ENCODE data around the gene PSD2. TPM values are rescaled to one million over a fixed set of nuclear protein-coding genes. Genes with fewer than 3 reads are reported as not detected.

PSD2 gene
- total and polyA plus RNA-seq, 2 experiments from 2014 or later, result under 0.01 TPM; not detected in 1

GRCh38 chr5:139806726-139807646 lies 11.4 kb downstream of the PSD2 start:
- no peak overlapping the region for H2AFZ ChIP-seq
- no peaks in the 10 kb centered on the region for H3K9me2 ChIP-seq (ENCODE audit: insufficient read depth)
- no peaks in the 10 kb centered on the region for H3K9me3 ChIP-seq (ENCODE audit: low read depth)
- H3F3A ChIP-seq (ENCODE audit: insufficient read depth), result no peaks in the 10 kb centered on the region
- in situ Hi-C loops (cut with MboI), result no loop called here
- no peak for DNase-seq
- no peak overlapping the region for H3K27ac ChIP-seq
- no peak overlapping the region for H3K4me2 ChIP-seq (ENCODE audit: unreplicated experiment)
- H3K4me3 ChIP-seq, result no peak overlapping the region
- H4K20me1 ChIP-seq (ENCODE audit: insufficient read depth), result no peaks in the 10 kb centered on the region
- TF ChIP-seq EZH2phosphoT487 (IDR thresholded peaks at IDR 0.05; ENCODE audit: insufficient read depth, low read depth) (no peak), EZH2 (IDR thresholded peaks at IDR 0.05; ENCODE audit: insufficient read depth, poor library complexity, severe bottlenecking) (no peak)
- no peaks in the 10 kb centered on the region for H3K4me1 ChIP-seq (ENCODE audit: insufficient read depth)
- H3K36me3 ChIP-seq (ENCODE audit: low read depth), result no peaks in the 10 kb centered on the region
- no peaks in the 10 kb centered on the region for H3K79me2 ChIP-seq (ENCODE audit: insufficient read depth)
- H3K27me3 ChIP-seq (replicated peaks; ENCODE audit: insufficient read depth), result peaks cover 24% of the 10 kb centered on the region
- H3K9ac ChIP-seq, result no peak overlapping the region
- WGBS, 2 experiments (ENCODE audit: low coverage in 1 of 2, low lambda C conversion rate in 2 of 2, missing lambda C conversion rate in 2 of 2), result 43 to 47% methylated on average over 7 to 8 of the region's 8 CpGs

- Histone ChIP-seq H3K4me3 (no peak overlapping the region), H3K9me2 (ENCODE audit: insufficient read depth) (no peaks in the 10 kb centered on the region), H3K9me3 (ENCODE audit: low read depth) (no peaks in the 10 kb centered on the region), H3K4me2 (ENCODE audit: unreplicated experiment) (no peak overlapping the region), H2AFZ (no peak overlapping the region), H4K20me1 (ENCODE audit: insufficient read depth) (no peaks in the 10 kb centered on the region), H3K79me2 (ENCODE audit: insufficient read depth) (no peaks in the 10 kb centered on the region), H3K27me3 (replicated peaks; ENCODE audit: insufficient read depth) (peaks cover 17% of the 10 kb centered on the region), H3K4me1 (ENCODE audit: insufficient read depth) (no peaks in the 10 kb centered on the region), H3F3A (ENCODE audit: insufficient read depth) (no peaks in the 10 kb centered on the region), H3K9ac (no peak overlapping the region), H3K36me3 (ENCODE audit: low read depth) (no peaks in the 10 kb centered on the region), H3K27ac (no peak overlapping the region)
- in situ Hi-C loops (cut with MboI), result no loop called here
- 53 to 60% methylated on average over 6 of the region's 6 CpGs for WGBS, 2 experiments (ENCODE audit: low coverage in 1 of 2, low lambda C conversion rate in 2 of 2, missing lambda C conversion rate in 2 of 2)
- DNase-seq, result no peak
- TF ChIP-seq EZH2 (IDR thresholded peaks at IDR 0.05; ENCODE audit: insufficient read depth, poor library complexity, severe bottlenecking), result no peak
- TF ChIP-seq EZH2phosphoT487 (IDR thresholded peaks at IDR 0.05; ENCODE audit: insufficient read depth, low read depth), result no peak
These were observed 12.0 kb downstream of the PSD2 start for GRCh38 chr5:139807647-139808030.

GRCh38 chr5:139808481-139809330 lies 13.1 kb downstream of the PSD2 start:
- H3K27ac ChIP-seq, result no peak overlapping the region
- no peaks in the 10 kb centered on the region for H3F3A ChIP-seq (ENCODE audit: insufficient read depth)
- WGBS, 2 experiments (ENCODE audit: low coverage in 1 of 2, low lambda C conversion rate in 2 of 2, missing lambda C conversion rate in 2 of 2), result 42 to 43% methylated on average over 19 of the region's 19 CpGs
- no peaks in the 10 kb centered on the region for H3K9me3 ChIP-seq (ENCODE audit: low read depth)
- no peak for TF ChIP-seq EZH2phosphoT487 (IDR thresholded peaks at IDR 0.05; ENCODE audit: insufficient read depth, low read depth)
- TF ChIP-seq EZH2 (IDR thresholded peaks at IDR 0.05; ENCODE audit: insufficient read depth, poor library complexity, severe bottlenecking), result no peak
- H3K36me3 ChIP-seq (ENCODE audit: low read depth), result no peaks in the 10 kb centered on the region
- peaks cover 12% of the 10 kb centered on the region; the same call in 1 of the 2 replicates for H3K27me3 ChIP-seq (replicated peaks; ENCODE audit: insufficient read depth)
- H3K79me2 ChIP-seq (ENCODE audit: insufficient read depth), result no peaks in the 10 kb centered on the region
- no peak overlapping the region for H2AFZ ChIP-seq
- DNase-seq, result peak; percentile 58
- no peak overlapping the region for H3K4me2 ChIP-seq (ENCODE audit: unreplicated experiment)
- no peak overlapping the region for H3K4me3 ChIP-seq
- H4K20me1 ChIP-seq (ENCODE audit: insufficient read depth), result no peaks in the 10 kb centered on the region
- no peaks in the 10 kb centered on the region for H3K9me2 ChIP-seq (ENCODE audit: insufficient read depth)
- no peak overlapping the region for H3K9ac ChIP-seq
- in situ Hi-C loops (cut with MboI), result no loop called here
- no peaks in the 10 kb centered on the region for H3K4me1 ChIP-seq (ENCODE audit: insufficient read depth)

- no peak overlapping the region for H3K4me3 ChIP-seq
- DNase-seq, result no peak
- no peaks in the 10 kb centered on the region for H3K36me3 ChIP-seq (ENCODE audit: low read depth)
- no peaks in the 10 kb centered on the region for H3K4me1 ChIP-seq (ENCODE audit: insufficient read depth)
- H3K4me2 ChIP-seq (ENCODE audit: unreplicated experiment), result no peak overlapping the region
- no peak overlapping the region for H3K27ac ChIP-seq
- no peak overlapping the region for H2AFZ ChIP-seq
- H3K9ac ChIP-seq, result no peak overlapping the region
- H4K20me1 ChIP-seq (ENCODE audit: insufficient read depth), result no peaks in the 10 kb centered on the region
- H3K27me3 ChIP-seq (replicated peaks; ENCODE audit: insufficient read depth), result peaks cover 12% of the 10 kb centered on the region; the same call in 1 of the 2 replicates
- no peaks in the 10 kb centered on the region for H3K9me3 ChIP-seq (ENCODE audit: low read depth)
- no peaks in the 10 kb centered on the region for H3K79me2 ChIP-seq (ENCODE audit: insufficient read depth)
- in situ Hi-C loops (cut with MboI), result no loop called here
- H3F3A ChIP-seq (ENCODE audit: insufficient read depth), result no peaks in the 10 kb centered on the region
- TF ChIP-seq EZH2 (IDR thresholded peaks at IDR 0.05; ENCODE audit: insufficient read depth, poor library complexity, severe bottlenecking), result no peak
- no peak for TF ChIP-seq EZH2phosphoT487 (IDR thresholded peaks at IDR 0.05; ENCODE audit: insufficient read depth, low read depth)
- 52 to 54% methylated on average over 10 to 11 of the region's 11 CpGs for WGBS, 2 experiments (ENCODE audit: low coverage in 1 of 2, low lambda C conversion rate in 2 of 2, missing lambda C conversion rate in 2 of 2)
- H3K9me2 ChIP-seq (ENCODE audit: insufficient read depth), result no peaks in the 10 kb centered on the region
These were observed 13.8 kb downstream of the PSD2 start for GRCh38 chr5:139809331-139809810.

All from GM23248 (cell line).